ENCODE results near the gene ZNF672. TPM values are rescaled to one million over a fixed set of nuclear protein-coding genes. Genes with fewer than 3 reads are reported as not detected.

Gene ZNF672
- total RNA-seq, 1 donor from 2014 or later, result 28.7 TPM

DNA sequence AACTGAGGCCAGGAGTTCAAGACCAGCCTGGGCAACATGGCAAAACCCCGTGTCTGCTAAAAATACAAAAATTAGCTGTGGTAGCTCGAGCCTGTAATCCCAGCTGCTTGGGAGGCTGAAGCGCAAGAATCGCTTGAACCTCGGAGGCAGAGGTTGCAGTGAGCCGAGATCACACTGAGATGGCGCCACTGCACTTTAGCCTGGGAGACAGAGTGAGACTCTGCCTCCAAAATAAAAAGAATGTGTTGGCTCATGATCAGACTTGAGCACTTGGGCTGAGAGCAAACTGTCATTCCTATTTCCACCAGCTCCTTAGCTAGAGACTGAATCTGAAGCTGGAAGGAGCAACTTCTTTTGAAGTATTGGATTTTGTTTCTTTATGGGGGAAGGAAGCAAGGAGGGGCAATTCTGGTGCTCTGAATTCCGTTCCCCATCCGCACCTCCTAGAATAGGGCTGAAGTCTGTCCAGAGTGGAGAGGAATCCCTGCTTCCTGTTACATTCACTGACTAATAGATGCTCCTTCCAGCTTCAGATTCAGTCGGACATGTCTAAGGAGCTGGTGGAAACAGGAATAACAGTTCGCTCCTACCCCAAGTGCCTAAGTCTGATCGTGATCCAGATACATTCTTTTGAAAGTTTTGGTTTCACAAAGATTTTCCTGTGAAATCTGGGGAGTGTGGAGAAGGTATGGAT is 3.8 kb downstream of the ZNF672 start:
- no peak for DNase-seq (ENCODE audit: low read depth)
- no peak overlapping the region for H3K4me3 ChIP-seq (ENCODE audit: low read depth, low read length)
- H3K27me3 ChIP-seq (ENCODE audit: control insufficient read depth, insufficient read depth, low read length), result no peaks in the 10 kb centered on the region
- no peaks in the 10 kb centered on the region for H3K36me3 ChIP-seq (ENCODE audit: control insufficient read depth, insufficient read depth, low read length)
- peak; percentile 44 for TF ChIP-seq CTCF (IDR thresholded peaks at IDR 0.05; ENCODE audit: insufficient read depth, low read length, poor library complexity, severe bottlenecking)

DNA sequence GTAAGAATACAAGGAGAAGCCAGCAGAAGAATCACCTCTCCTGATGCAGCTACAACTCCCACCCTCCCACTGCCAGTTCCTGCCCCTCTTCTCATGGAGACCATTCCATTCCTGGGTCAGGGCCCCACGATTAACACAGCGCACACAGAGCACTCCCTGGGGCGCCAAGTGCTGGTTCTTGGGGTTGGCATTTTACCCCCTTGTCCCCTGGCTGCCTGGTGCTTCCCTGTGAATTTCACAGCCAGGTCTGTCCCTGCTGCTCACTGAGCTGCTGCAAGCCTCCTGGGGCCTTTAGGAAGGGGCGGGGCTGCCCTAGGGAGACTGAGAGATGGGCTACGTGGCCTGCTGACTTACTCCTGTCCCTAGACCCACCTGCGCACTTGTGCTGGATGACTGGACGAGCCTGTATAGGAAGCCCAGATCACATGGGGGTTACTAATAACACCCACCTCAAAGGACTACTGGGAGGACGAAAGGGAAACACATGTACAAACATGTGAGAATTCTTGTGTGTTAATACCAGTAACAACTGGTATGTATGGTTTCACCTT is 4.8 kb downstream of the ZNF672 start:
- no peaks in the 10 kb centered on the region for H3K36me3 ChIP-seq (ENCODE audit: control insufficient read depth, insufficient read depth, low read length)
- no peak overlapping the region for H3K4me3 ChIP-seq (ENCODE audit: low read depth, low read length)
- H3K27me3 ChIP-seq (ENCODE audit: control insufficient read depth, insufficient read depth, low read length), result no peaks in the 10 kb centered on the region
- DNase-seq (ENCODE audit: low read depth), result no peak
- TF ChIP-seq CTCF (IDR thresholded peaks at IDR 0.05; ENCODE audit: insufficient read depth, low read length, poor library complexity, severe bottlenecking), result no peak

DNA sequence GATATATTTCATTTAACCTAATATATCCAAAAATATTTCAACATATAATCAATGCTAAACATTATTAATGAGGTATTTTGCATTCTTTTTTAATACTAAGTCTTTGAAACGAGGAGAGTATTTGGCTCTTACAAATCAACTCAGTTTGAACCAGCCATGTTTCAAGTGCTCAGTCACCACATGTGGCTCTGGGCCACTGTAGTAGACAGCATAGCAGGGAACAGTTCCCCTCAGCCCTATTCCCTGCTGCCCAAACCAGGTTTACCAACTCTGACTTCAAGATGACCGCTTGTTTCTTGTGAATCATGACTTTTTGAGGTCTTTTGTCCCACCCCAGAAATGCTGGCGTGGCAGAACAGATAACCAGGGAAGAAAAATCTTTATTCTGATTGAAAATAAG is 5.7 kb downstream of the ZNF672 start:
- H3K36me3 ChIP-seq (ENCODE audit: control insufficient read depth, insufficient read depth, low read length), result no peaks in the 10 kb centered on the region
- H3K27me3 ChIP-seq (ENCODE audit: control insufficient read depth, insufficient read depth, low read length), result no peaks in the 10 kb centered on the region
- no peak for TF ChIP-seq CTCF (IDR thresholded peaks at IDR 0.05; ENCODE audit: insufficient read depth, low read length, poor library complexity, severe bottlenecking)
- DNase-seq (ENCODE audit: low read depth), result no peak
- H3K4me3 ChIP-seq (ENCODE audit: low read depth, low read length), result no peak overlapping the region

GRCh38 chr1:248844526-248844925 is 6.5 kb downstream of the ZNF672 start:
- Histone ChIP-seq H3K4me3 (ENCODE audit: low read depth, low read length) (no peak overlapping the region), H3K36me3 (ENCODE audit: control insufficient read depth, insufficient read depth, low read length) (no peaks in the 10 kb centered on the region), H3K27me3 (ENCODE audit: control insufficient read depth, insufficient read depth, low read length) (no peaks in the 10 kb centered on the region)
- DNase-seq (ENCODE audit: low read depth), result no peak
- no peak for TF ChIP-seq CTCF (IDR thresholded peaks at IDR 0.05; ENCODE audit: insufficient read depth, low read length, poor library complexity, severe bottlenecking)

- no peak for DNase-seq (ENCODE audit: low read depth)
- Histone ChIP-seq H3K27me3 (ENCODE audit: control insufficient read depth, insufficient read depth, low read length) (no peaks in the 10 kb centered on the region), H3K36me3 (ENCODE audit: control insufficient read depth, insufficient read depth, low read length) (peaks cover 2% of the 10 kb centered on the region), H3K4me3 (ENCODE audit: low read depth, low read length) (no peak overlapping the region)
- no peak for TF ChIP-seq CTCF (IDR thresholded peaks at IDR 0.05; ENCODE audit: insufficient read depth, low read length, poor library complexity, severe bottlenecking)
Observed at GRCh38 chr1:248847181-248847955, 9.3 kb downstream of the ZNF672 start.
